ENCODE measurements around the gene VAX1.

DNA sequence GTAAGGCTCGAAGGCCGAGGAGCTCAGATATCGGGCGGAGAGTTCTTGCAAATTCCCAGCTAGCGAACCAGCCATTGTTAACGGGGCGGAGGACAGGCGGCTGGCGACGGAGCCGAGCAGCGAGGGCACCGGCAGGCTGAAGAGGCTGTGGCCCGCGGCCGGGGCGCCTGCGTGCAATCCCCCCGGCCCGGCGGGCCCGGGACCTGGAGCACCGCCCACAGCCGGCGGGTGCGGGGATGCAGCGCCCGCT, 4.1 kb downstream of the VAX1 start:
- TF ChIP-seq CTCF (conservative IDR thresholded peaks at IDR 0.05 in 1 of 2, IDR thresholded peaks at IDR 0.05 in 1 of 2; ENCODE audit: extremely low read depth in 1 of 2, insufficient read depth in 1 of 2, low read depth in 1 of 2, low read length in 2 of 2) (no peak), EZH2 (IDR thresholded peaks at IDR 0.05; ENCODE audit: borderline replicate concordance, low read length) (no peak)
